Astrocyte (in vitro differentiated cells and primary cell): ENCODE measurements around the gene GPER1.

Experiments used
- EZH2 ChIP-seq: IDR thresholded peaks from 2 replicates; pipeline ENCODE4 v1.6.1; 2012; ENCODE audit warnings: mild to moderate bottlenecking, low read length, inconsistent platforms; ENCODE audit not compliant: insufficient read depth
- TF ChIP-seq, protein P1 (sequence below): IDR thresholded peaks from 2 replicates; pipeline ENCODE4 v1.5.1; 2011; ENCODE audit warnings: low read depth, mild to moderate bottlenecking, inconsistent platforms, low read length, moderate library complexity; ENCODE audit not compliant: insufficient read depth

DNA sequence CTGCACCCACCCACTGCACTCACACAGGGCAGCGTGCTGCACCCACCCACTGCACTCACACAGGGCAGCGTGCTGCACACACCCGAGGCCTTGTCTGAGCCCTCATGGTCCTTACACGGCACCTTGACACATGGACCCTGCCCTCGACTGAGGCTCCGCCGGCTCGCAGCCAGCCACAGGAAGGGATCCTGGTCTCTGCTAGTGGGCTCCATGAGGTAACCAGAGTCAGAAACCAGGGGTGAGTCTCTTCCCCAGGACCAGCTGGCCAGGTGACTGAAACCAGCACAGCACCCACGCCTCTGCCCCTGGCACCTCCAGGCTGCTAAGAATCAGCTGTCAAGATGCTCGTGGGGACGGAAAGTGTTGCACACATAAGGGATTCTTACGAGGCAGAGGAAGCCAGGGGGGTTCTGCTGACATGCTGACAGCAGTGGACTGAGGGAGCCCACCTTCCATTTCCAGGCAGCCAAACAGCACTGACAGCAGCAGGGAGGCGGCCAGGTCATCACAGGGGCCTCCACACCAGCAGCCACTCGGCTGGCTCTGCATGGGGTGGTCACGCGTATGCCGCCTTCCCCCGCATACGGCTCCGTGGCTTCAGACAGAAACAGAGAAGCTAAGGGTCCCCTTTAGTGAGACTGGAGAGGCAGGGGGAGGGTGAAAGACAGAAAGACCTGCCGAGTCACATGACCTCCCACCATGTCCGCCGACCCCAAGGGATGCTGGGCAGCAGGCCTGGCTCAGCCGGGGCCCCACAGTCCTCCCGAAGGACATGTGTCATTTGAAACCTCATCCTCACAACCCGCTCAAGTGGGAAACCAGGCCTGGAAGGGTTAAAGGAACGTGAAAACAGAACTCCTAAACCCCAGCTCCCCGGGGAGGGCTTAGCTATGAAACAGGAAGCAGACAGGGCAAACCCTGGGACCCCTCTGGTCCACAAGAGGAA lies 34.2 kb downstream of the GPER1 start:
- no peak for TF ChIP-seq EZH2
- TF ChIP-seq, protein P1, sequence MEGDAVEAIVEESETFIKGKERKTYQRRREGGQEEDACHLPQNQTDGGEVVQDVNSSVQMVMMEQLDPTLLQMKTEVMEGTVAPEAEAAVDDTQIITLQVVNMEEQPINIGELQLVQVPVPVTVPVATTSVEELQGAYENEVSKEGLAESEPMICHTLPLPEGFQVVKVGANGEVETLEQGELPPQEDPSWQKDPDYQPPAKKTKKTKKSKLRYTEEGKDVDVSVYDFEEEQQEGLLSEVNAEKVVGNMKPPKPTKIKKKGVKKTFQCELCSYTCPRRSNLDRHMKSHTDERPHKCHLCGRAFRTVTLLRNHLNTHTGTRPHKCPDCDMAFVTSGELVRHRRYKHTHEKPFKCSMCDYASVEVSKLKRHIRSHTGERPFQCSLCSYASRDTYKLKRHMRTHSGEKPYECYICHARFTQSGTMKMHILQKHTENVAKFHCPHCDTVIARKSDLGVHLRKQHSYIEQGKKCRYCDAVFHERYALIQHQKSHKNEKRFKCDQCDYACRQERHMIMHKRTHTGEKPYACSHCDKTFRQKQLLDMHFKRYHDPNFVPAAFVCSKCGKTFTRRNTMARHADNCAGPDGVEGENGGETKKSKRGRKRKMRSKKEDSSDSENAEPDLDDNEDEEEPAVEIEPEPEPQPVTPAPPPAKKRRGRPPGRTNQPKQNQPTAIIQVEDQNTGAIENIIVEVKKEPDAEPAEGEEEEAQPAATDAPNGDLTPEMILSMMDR = no peak
